Esophagus muscularis mucosa (tissue), 4 donors: ENCODE data around the gene ZIC2.

ENCODE experiments used
- CTCF ChIP-seq, 3 experiments: fragments of 200-600 bp in 2 of 3; fragments of 450-650 bp in 1 of 3; sonication (generic) in 2 of 3; IDR thresholded peaks; one replicate each; pipeline ENCODE4 v1.5.1; 2017 to 2019; ENCODE audit warnings: antibody characterized with exemption in 3 of 3, mild to moderate bottlenecking in 2 of 3, moderate library complexity in 1 of 3
- EP300 ChIP-seq: sonication (generic); formaldehyde crosslinking; IDR thresholded peaks from one replicate; pipeline ENCODE4 v1.6.1; 2017; ENCODE audit warnings: antibody characterized with exemption
- POLR2A ChIP-seq: fragments of 450-650 bp; IDR thresholded peaks from one replicate; pipeline ENCODE4 v1.6.1; 2017; ENCODE audit warnings: antibody characterized with exemption, moderate library complexity, mild to moderate bottlenecking, low read depth

- TF ChIP-seq CTCF (IDR thresholded peaks at IDR 0.05) (no peak), EP300 (no peak), POLR2A (no peak)
Observed at GRCh38 chr13:99988529-99989275, 7.1 kb downstream of the ZIC2 start.
